Activated effector memory CD4-positive, alpha-beta T cell treated with anti-CD3 and anti-CD28 coated beads, Interleukin-2, amount 50 U/mL, for 16 hours (primary cell): ENCODE results near the gene SLC6A7.
A peak's percentile ranks its signal among the peaks of the same experiment; 100 is the strongest.

ENCODE experiments used
- DNase-seq: peaks from one replicate; pipeline ENCODE4 v3.0.0-alpha.2; 2020

Gene SLC6A7

GRCh38 chr5:150196986-150197385, 7.1 kb downstream of the SLC6A7 start:
- DNase-seq, result no peak

- DNase-seq, result no peak
Observed at GRCh38 chr5:150197476-150197875, 7.6 kb downstream of the SLC6A7 start.

- DNase-seq, result no peak
Observed at GRCh38 chr5:150202501-150202900, 12.6 kb downstream of the SLC6A7 start.

GRCh38 chr5:150203832-150204589, 14.1 kb downstream of the SLC6A7 start:
- no peak for DNase-seq

- no peak for DNase-seq
Observed at GRCh38 chr5:150204590-150204960, 14.7 kb downstream of the SLC6A7 start.

- no peak for DNase-seq
Observed at GRCh38 chr5:150206098-150206778, 16.4 kb downstream of the SLC6A7 start.

- no peak for DNase-seq
Observed at GRCh38 chr5:150206779-150207115, 16.9 kb downstream of the SLC6A7 start.

GRCh38 chr5:150208187-150209098, 18.6 kb downstream of the SLC6A7 start:
- DNase-seq, result no peak

GRCh38 chr5:150209099-150209635, 19.3 kb downstream of the SLC6A7 start:
- no peak for DNase-seq

- no peak for DNase-seq
Observed at GRCh38 chr5:150210644-150211043, 20.8 kb downstream of the SLC6A7 start.

GRCh38 chr5:150211156-150212030, 21.5 kb downstream of the SLC6A7 start:
- DNase-seq, result no peak

- DNase-seq, result no peak
Observed at GRCh38 chr5:150213530-150213929, 23.7 kb downstream of the SLC6A7 start.

- no peak for DNase-seq
Observed at GRCh38 chr5:150214289-150214688, 24.4 kb downstream of the SLC6A7 start.

GRCh38 chr5:150215979-150216944, 26.4 kb downstream of the SLC6A7 start:
- no peak for DNase-seq

- DNase-seq, result no peak
Observed at GRCh38 chr5:150217038-150217437, 27.2 kb downstream of the SLC6A7 start.

GRCh38 chr5:150217873-150218692, 28.2 kb downstream of the SLC6A7 start:
- peak; percentile 90 for DNase-seq

- no peak for DNase-seq
Observed at GRCh38 chr5:150218693-150219035, 28.8 kb downstream of the SLC6A7 start.

- no peak for DNase-seq
Observed at GRCh38 chr5:150219142-150219541, 29.3 kb downstream of the SLC6A7 start.

- no peak for DNase-seq
Observed at GRCh38 chr5:150219861-150220260, 30.0 kb downstream of the SLC6A7 start.

- DNase-seq, result no peak
Observed at GRCh38 chr5:150221471-150221870, 31.6 kb downstream of the SLC6A7 start.
